UCSD-AML1 (cell line): ENCODE results near the gene SH3D19.
"Not testable (repeated sequence)": the region's sequence is repeated elsewhere in the genome, so short reads cannot be mapped to it uniquely, and the experiment has no call there.

ENCODE experiments used
- DNase-seq: peaks from one replicate; lab custom pipeline; 2025; ENCODE audit not compliant: unreplicated experiment; lab: John Stamatoyannopoulos, UW

The SH3D19 gene

GRCh38 chr4:151103758-151104157 is 221.6 kb downstream of the SH3D19 start:
- DNase-seq, result no peak

- DNase-seq, result no peak
Observed at GRCh38 chr4:151100531-151100930, 224.9 kb downstream of the SH3D19 start.

- DNase-seq, result no peak
Observed at GRCh38 chr4:151099976-151100417, 225.4 kb downstream of the SH3D19 start.

GRCh38 chr4:151099229-151099975 is 226.0 kb downstream of the SH3D19 start, which contains the start of gene RPS3A:
TSS of gene RPS3A (plus strand) at chr4:151099628. CDS start at chr4:151099653, 25 bp downstream.
- DNase-seq, result peak; percentile 98

- DNase-seq, result no peak
Observed at GRCh38 chr4:151098979-151099228, 226.5 kb downstream of the SH3D19 start.

- DNase-seq, result no peak
Observed at GRCh38 chr4:151097759-151098158, 227.6 kb downstream of the SH3D19 start.

GRCh38 chr4:151095142-151095541 is 230.3 kb downstream of the SH3D19 start:
- DNase-seq, result no peak

- no peak for DNase-seq
Observed at GRCh38 chr4:151094290-151094751, 231.1 kb downstream of the SH3D19 start.

- DNase-seq, result no peak
Observed at GRCh38 chr4:151093203-151093602, 232.2 kb downstream of the SH3D19 start.

GRCh38 chr4:151092488-151092887 is 232.9 kb downstream of the SH3D19 start:
- no peak for DNase-seq

- no peak for DNase-seq
Observed at GRCh38 chr4:151091047-151091446, 234.4 kb downstream of the SH3D19 start.

- no peak for DNase-seq
Observed at GRCh38 chr4:151087467-151087866, 237.9 kb downstream of the SH3D19 start.

- DNase-seq, result not testable (repeated sequence)
Observed at GRCh38 chr4:151077978-151078377, 247.4 kb downstream of the SH3D19 start.

GRCh38 chr4:151074416-151074916 is 250.9 kb downstream of the SH3D19 start:
- DNase-seq, result no peak
